GM12875 (cell line): ENCODE data around the gene SMCR8.

Source experiments
- H3K4me3 ChIP-seq: one replicate; pipeline ENCODE4 v1.5.1; 2011; ENCODE audit warnings: low read depth, low read length, control low read depth
- TF ChIP-seq, protein P1 (sequence below): IDR thresholded peaks from 2 replicates; pipeline ENCODE4 v1.5.1; 2011; ENCODE audit warnings: low read depth, mild to moderate bottlenecking, control low read depth, inconsistent platforms, low read length, moderate library complexity, borderline replicate concordance; ENCODE audit not compliant: insufficient read depth

The SMCR8 gene, protein sequence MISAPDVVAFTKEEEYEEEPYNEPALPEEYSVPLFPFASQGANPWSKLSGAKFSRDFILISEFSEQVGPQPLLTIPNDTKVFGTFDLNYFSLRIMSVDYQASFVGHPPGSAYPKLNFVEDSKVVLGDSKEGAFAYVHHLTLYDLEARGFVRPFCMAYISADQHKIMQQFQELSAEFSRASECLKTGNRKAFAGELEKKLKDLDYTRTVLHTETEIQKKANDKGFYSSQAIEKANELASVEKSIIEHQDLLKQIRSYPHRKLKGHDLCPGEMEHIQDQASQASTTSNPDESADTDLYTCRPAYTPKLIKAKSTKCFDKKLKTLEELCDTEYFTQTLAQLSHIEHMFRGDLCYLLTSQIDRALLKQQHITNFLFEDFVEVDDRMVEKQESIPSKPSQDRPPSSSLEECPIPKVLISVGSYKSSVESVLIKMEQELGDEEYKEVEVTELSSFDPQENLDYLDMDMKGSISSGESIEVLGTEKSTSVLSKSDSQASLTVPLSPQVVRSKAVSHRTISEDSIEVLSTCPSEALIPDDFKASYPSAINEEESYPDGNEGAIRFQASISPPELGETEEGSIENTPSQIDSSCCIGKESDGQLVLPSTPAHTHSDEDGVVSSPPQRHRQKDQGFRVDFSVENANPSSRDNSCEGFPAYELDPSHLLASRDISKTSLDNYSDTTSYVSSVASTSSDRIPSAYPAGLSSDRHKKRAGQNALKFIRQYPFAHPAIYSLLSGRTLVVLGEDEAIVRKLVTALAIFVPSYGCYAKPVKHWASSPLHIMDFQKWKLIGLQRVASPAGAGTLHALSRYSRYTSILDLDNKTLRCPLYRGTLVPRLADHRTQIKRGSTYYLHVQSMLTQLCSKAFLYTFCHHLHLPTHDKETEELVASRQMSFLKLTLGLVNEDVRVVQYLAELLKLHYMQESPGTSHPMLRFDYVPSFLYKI

DNA sequence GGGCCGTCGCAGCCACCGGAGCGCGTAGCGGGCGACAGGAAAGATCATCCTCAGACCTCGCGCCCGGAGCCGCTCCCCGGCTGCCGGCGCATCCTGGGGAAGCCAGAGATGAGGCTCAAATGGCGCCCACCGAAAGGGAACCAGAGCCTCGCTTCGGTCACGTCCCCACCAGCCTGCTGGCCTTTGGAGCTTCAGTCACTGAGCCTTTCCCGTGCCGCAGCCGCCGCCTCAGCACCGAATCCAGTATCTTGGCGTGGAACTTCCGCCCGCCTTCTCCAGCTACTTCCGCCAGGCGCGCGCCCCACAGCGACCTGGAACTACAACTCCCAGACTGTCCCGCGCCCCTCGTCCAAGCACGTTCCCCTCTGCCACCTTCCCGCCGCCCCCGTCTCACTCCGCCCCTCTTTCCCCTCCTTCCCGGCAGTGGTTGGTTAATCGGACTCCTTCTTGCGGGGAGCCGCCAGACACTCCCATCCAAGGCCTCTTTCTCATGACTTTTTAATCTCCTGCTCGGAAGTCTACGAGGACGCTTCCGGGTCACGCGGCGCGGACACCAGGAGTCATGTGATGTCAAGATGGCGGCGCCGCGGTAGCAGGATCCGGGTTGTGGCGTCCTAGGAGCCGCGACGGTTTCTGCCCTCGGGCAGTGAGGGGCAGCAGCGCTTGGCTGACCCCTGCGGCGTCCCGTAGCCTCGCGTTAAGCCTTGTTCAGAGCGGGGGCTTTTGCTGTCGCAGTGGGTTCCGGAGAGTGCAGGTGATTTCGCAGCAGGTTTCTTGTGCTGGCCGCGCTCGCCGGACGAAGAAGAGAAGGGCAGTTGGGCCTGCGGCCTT is at the start of gene SMCR8, which contains the start of gene TOP3A:
Gene SMCR8, plus strand, starts transcription at position 563 of the 831 bp plus-strand sequence. CDS start 497 bp downstream, outside the sequence.
Gene TOP3A, minus strand, starts transcription at position 264 of the 831 bp plus-strand sequence. Its CDS starts 216 bp downstream, at position 48.
- peak within 1 kb of the TSS; percentile 99 for H3K4me3 ChIP-seq
- TF ChIP-seq, protein P1, sequence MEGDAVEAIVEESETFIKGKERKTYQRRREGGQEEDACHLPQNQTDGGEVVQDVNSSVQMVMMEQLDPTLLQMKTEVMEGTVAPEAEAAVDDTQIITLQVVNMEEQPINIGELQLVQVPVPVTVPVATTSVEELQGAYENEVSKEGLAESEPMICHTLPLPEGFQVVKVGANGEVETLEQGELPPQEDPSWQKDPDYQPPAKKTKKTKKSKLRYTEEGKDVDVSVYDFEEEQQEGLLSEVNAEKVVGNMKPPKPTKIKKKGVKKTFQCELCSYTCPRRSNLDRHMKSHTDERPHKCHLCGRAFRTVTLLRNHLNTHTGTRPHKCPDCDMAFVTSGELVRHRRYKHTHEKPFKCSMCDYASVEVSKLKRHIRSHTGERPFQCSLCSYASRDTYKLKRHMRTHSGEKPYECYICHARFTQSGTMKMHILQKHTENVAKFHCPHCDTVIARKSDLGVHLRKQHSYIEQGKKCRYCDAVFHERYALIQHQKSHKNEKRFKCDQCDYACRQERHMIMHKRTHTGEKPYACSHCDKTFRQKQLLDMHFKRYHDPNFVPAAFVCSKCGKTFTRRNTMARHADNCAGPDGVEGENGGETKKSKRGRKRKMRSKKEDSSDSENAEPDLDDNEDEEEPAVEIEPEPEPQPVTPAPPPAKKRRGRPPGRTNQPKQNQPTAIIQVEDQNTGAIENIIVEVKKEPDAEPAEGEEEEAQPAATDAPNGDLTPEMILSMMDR: no peak

DNA sequence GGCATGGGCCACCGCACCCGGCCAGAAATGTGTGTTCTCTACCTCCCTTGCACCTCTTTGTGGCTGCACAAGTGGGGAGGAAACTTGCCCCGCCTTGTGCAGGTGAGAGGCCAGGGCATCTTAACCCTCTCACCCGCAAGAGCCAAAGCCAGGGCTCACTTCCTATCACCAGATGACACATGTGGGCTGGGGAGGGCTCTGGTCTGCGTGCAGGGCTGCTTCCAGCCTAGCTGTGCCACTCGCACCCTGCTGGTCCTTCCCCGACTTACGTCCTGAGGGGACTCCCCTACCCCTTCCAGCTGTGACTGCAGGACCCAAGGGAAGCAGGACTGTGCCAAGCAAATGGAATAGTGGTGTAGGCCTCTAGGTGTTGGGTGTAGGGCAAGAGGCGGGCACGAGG is 47.7 kb upstream of the SMCR8 start:
- no peak overlapping the region for H3K4me3 ChIP-seq
- TF ChIP-seq, protein P1: no peak

DNA sequence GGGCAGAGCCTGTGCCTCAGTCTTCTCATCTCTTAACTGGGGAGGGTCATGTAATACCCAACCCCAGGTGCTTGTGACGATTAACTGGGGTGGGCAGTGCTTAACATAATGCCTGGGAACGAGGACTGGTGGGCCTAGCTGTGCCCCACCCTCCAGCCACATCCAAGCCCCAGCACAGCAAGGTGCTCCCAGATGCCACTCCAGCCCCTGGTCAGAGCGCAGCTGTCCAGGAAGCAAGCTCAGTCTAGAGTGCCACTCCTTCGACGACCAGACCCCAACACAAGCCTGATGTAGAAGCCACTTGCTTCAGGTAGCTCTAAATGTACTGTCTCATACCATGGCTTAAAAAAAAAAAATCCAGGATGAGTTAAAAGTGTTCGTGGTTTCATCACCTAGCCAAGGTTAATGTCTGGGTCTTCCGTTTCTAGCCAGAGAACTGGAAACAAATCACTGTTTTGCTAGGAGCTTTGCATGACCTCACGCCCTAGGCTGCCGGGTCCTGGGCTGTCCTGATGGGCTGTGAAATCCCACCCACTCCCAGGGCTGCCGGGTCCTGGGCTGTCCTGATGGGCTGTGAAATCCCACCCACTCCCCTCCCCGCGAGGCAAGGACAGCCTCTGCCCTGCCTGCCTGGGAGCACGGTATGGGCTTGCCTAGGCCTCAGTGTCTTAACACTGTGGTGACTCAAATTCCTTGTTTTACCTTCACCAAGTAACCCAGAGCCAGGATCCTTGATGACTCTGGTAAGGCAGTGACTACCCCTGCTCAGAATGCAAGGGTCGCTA is 47.0 kb upstream of the SMCR8 start:
- TF ChIP-seq, protein P1: no peak
- H3K4me3 ChIP-seq: no peak overlapping the region

DNA sequence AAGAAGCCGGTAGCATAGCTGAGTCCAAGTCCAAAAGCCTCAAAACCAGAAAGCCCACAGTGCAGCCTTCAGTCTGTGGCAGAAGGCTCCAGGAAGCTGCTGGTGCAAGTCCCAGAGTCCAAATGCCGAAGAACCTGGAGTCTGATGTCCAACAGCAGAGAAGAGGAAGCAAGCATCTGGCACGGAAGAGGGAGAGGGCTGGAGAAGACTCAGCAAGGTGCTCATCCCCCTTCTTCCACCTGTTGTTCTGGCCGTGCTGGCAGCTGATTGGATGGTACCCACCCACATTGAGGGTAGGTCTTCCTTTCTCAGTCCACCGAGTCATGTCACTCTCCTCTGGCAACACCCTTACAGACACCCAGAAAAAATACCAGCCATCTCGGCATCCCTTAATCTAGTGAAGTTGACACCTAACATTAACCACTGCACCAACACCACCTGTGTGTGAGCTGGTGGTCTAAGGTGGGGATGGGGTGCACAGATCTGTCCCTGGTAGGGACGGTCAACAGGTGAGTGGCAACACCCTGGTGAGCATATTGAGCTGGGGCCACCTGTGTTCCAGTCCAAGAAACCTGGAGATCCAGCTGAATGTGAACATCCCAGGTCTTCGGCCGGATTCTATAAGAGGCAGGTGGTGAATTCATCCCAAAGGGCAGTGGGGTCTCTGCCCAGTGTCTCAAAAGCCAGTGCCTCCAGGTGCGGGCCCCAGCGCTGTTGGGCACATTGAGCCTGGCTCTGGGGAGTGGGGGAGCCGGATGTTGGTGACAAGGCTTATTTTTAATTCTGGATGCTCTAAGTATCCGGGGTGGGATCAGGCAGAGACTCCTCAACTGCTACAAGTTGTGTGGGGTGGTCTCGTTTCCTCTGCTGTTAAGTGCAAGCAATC is 44.8 kb upstream of the SMCR8 start:
- TF ChIP-seq, protein P1: no peak
- H3K4me3 ChIP-seq: no peak overlapping the region

DNA sequence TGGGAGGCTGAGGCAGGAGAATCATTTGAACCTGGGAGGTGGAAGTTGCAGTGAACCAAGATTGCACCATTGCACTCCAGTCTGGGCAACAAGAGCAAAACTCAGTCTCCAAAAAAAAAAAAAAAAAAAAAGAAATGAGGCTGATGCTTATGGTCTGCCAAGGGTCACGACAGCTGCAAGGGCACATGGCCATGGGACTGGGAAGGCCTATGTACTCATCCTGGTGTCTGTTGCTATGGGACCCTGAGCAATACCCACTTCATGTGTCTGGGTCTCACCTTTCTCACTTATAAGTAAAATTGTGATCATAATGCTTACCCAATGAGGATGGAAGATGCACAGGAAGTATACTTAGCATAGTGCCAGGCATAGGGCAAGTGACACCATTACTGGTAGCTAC is 38.0 kb upstream of the SMCR8 start:
- TF ChIP-seq, protein P1: no peak
- H3K4me3 ChIP-seq: no peak overlapping the region

DNA sequence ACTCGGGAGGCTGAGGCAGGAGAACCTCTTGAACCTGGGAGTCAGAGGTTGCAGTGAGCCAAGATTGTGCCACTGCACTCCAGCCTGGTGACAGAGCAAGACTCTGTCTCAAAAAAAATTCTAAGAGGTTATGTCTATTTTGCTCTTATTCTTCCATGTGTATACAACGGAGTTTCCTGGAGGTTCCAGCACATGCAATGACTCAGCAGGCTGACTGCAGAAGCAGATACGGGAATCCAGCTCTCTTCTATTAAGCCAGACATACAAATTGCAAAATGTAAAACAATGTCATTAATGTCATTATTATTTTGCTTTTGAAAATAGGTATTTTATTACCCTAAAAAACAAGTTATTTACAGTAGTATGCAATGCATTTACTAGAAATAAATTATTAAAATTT is 36.2 kb upstream of the SMCR8 start:
- no peak overlapping the region for H3K4me3 ChIP-seq
- TF ChIP-seq, protein P1: no peak
